Measurements from ENCODE around the gene DIS3L2.
"Not testable (repeated sequence)": the region's sequence is repeated elsewhere in the genome, so short reads cannot be mapped to it uniquely, and the experiment has no call there.

The DIS3L2 gene

GRCh38 chr2:232370007-232370406 is 408.5 kb downstream of the DIS3L2 start:
- DNase-seq (ENCODE audit: low spot score) = not testable (repeated sequence)

GRCh38 chr2:232372231-232373208 is 411.0 kb downstream of the DIS3L2 start:
- DNase-seq (ENCODE audit: low spot score) = no peak

- DNase-seq (ENCODE audit: low spot score) = no peak
These were observed 412.8 kb downstream of the DIS3L2 start for GRCh38 chr2:232374356-232374755.

- DNase-seq (ENCODE audit: low spot score) = no peak
These were observed 413.7 kb downstream of the DIS3L2 start for GRCh38 chr2:232375164-232375563.

GRCh38 chr2:232376260-232376659 is 414.7 kb downstream of the DIS3L2 start:
- DNase-seq (ENCODE audit: low spot score) = no peak

GRCh38 chr2:232376713-232377112 is 415.2 kb downstream of the DIS3L2 start:
- DNase-seq (ENCODE audit: low spot score) = no peak

GRCh38 chr2:232377319-232377718 is 415.8 kb downstream of the DIS3L2 start:
- no peak for DNase-seq (ENCODE audit: low spot score)

- no peak for DNase-seq (ENCODE audit: low spot score)
These were observed 416.6 kb downstream of the DIS3L2 start for GRCh38 chr2:232377841-232378734.

GRCh38 chr2:232378735-232379151 is 417.2 kb downstream of the DIS3L2 start, which contains the start of gene ALPP:
Gene ALPP, plus strand, starts transcription at chr2:232378751. Its CDS starts 52 bp downstream, at chr2:232378803.
- DNase-seq (ENCODE audit: low spot score) = not testable (repeated sequence)

GRCh38 chr2:232379610-232380590 is 418.4 kb downstream of the DIS3L2 start:
- not testable (repeated sequence) for DNase-seq (ENCODE audit: low spot score)

GRCh38 chr2:232381204-232382031 is 419.9 kb downstream of the DIS3L2 start:
- DNase-seq (ENCODE audit: low spot score) = not testable (repeated sequence)

GRCh38 chr2:232382331-232383225 is 421.1 kb downstream of the DIS3L2 start:
- DNase-seq (ENCODE audit: low spot score) = no peak

GRCh38 chr2:232384466-232384865 is 423.0 kb downstream of the DIS3L2 start:
- no peak for DNase-seq (ENCODE audit: low spot score)

GRCh38 chr2:232385058-232385457 is 423.5 kb downstream of the DIS3L2 start:
- not testable (repeated sequence) for DNase-seq (ENCODE audit: low spot score)

- DNase-seq (ENCODE audit: low spot score) = no peak
These were observed 424.4 kb downstream of the DIS3L2 start for GRCh38 chr2:232385660-232386489.

- no peak for DNase-seq (ENCODE audit: low spot score)
These were observed 424.9 kb downstream of the DIS3L2 start for GRCh38 chr2:232386490-232386739.

Measured in hematopoietic multipotent progenitor cell treated with erythropoietin and hydrocortisone succinate and interleukin-3 and kit ligand, for 15 days (in vitro differentiated cells).